Parathyroid adenoma (tissue), 2 donors: ENCODE results near the gene BRD1.

Experiments used
- H2AFZ ChIP-seq: fragments of 300-600 bp; sonication (generic); one replicate; pipeline ENCODE4 v1.7.0; 2017; ENCODE audit warnings: antibody characterized with exemption, mild to moderate bottlenecking
- H3K27ac ChIP-seq: fragments of 300-600 bp; sonication (generic); one replicate; pipeline ENCODE4 v1.7.0; 2017
- H3K27me3 ChIP-seq: fragments of 300-600 bp; sonication (generic); one replicate; pipeline ENCODE4 v1.7.0; 2017; ENCODE audit warnings: low read length; ENCODE audit not compliant: control insufficient read depth, insufficient read depth
- H3K36me3 ChIP-seq: fragments of 300-600 bp; sonication (generic); one replicate; pipeline ENCODE4 v1.7.0; 2017; ENCODE audit warnings: low read length; ENCODE audit not compliant: control insufficient read depth, insufficient read depth
- H3K4me1 ChIP-seq: fragments of 300-600 bp; sonication (generic); one replicate; pipeline ENCODE4 v1.7.0; 2017; ENCODE audit warnings: control low read depth
- H3K4me2 ChIP-seq: fragments of 300-600 bp; sonication (generic); one replicate; pipeline ENCODE4 v1.7.0; 2017; ENCODE audit warnings: low read length
- H3K4me3 ChIP-seq: fragments of 300-600 bp; sonication (generic); one replicate; pipeline ENCODE4 v1.7.0; 2017; ENCODE audit warnings: low read depth, low read length
- H3K79me2 ChIP-seq: fragments of 300-600 bp; sonication (generic); one replicate; pipeline ENCODE4 v1.7.0; 2017; ENCODE audit warnings: control low read depth
- H3K9ac ChIP-seq: fragments of 300-600 bp; sonication (generic); one replicate; pipeline ENCODE4 v1.7.0; 2017; ENCODE audit warnings: mild to moderate bottlenecking
- H3K9me3 ChIP-seq: fragments of 300-600 bp; sonication (generic); one replicate; pipeline ENCODE4 v1.7.0; 2017; ENCODE audit warnings: low read length; ENCODE audit not compliant: control insufficient read depth
- CTCF ChIP-seq: fragments of 300-600 bp; sonication (generic); IDR thresholded peaks from one replicate; pipeline ENCODE4 v1.7.0; 2017; ENCODE audit warnings: antibody characterized with exemption, mild to moderate bottlenecking
- donor health status: primary hyperparathyroidism.

BRD1 gene

GRCh38 chr22:49726701-49727101 lies 101.0 kb downstream of the BRD1 start:
- Histone ChIP-seq H3K9me3 (no peaks in the 10 kb centered on the region), H3K9ac (no peak overlapping the region), H3K27me3 (no peaks in the 10 kb centered on the region), H3K79me2 (no peaks in the 10 kb centered on the region), H3K4me3 (no peak overlapping the region), H3K4me1 (no peaks in the 10 kb centered on the region), H3K36me3 (no peaks in the 10 kb centered on the region), H3K4me2 (no peak overlapping the region), H2AFZ (no peak overlapping the region), H3K27ac (no peak overlapping the region)
- TF ChIP-seq CTCF: no peak

GRCh38 chr22:49726022-49726681 lies 101.5 kb downstream of the BRD1 start:
- no peak overlapping the region for H3K4me3 ChIP-seq
- TF ChIP-seq CTCF: no peak
- H2AFZ ChIP-seq: no peak overlapping the region
- H3K4me2 ChIP-seq: no peak overlapping the region
- H3K27me3 ChIP-seq: no peaks in the 10 kb centered on the region
- H3K79me2 ChIP-seq: no peaks in the 10 kb centered on the region
- H3K9ac ChIP-seq: no peak overlapping the region
- no peaks in the 10 kb centered on the region for H3K36me3 ChIP-seq
- H3K27ac ChIP-seq: no peak overlapping the region
- H3K9me3 ChIP-seq: no peaks in the 10 kb centered on the region
- no peaks in the 10 kb centered on the region for H3K4me1 ChIP-seq

- Histone ChIP-seq H3K36me3 (no peaks in the 10 kb centered on the region), H3K4me2 (no peak overlapping the region), H2AFZ (no peak overlapping the region), H3K4me3 (no peak overlapping the region), H3K9ac (no peak overlapping the region), H3K9me3 (no peaks in the 10 kb centered on the region), H3K4me1 (no peaks in the 10 kb centered on the region), H3K27me3 (no peaks in the 10 kb centered on the region), H3K27ac (no peak overlapping the region), H3K79me2 (no peaks in the 10 kb centered on the region)
- TF ChIP-seq CTCF: no peak
Measured at GRCh38 chr22:49725516-49725915, 102.2 kb downstream of the BRD1 start.

GRCh38 chr22:49724893-49725489 lies 102.7 kb downstream of the BRD1 start:
- TF ChIP-seq CTCF: peak; percentile 47
- Histone ChIP-seq H3K4me3 (no peak overlapping the region), H3K27me3 (no peaks in the 10 kb centered on the region), H3K9ac (no peak overlapping the region), H3K36me3 (no peaks in the 10 kb centered on the region), H3K4me2 (peak overlapping the region; percentile 43), H3K4me1 (no peaks in the 10 kb centered on the region), H3K79me2 (no peaks in the 10 kb centered on the region), H3K9me3 (no peaks in the 10 kb centered on the region), H2AFZ (peak overlapping the region; percentile 42), H3K27ac (no peak overlapping the region)
